ENCODE measurements around the gene MAPRE2. TPM values are rescaled to one million over a fixed set of nuclear protein-coding genes. Genes with fewer than 3 reads are reported as not detected.

Gene MAPRE2
- total RNA-seq, 1 experiment from 2014 or later = 9.1 TPM

DNA sequence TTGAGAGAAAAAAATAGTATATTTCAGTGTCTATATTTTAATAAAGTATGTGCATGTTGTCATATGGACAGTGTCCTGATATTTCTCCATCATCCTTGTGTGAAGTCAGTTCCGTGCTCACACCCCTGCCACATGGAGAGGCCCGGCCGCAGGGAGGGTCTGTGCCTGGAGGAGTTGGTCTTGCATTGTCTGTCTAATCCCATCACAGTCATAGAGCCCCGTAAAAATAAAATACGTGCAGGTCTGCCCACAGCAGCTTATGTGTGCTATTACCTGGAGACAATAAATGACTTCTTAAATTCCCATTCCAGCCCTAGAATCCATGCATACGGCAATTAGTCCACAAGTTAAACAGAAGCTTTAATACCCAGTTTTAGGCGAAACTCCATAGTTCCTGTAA is 20.1 kb downstream of the MAPRE2 start:
- H3K9me3 ChIP-seq (ENCODE audit: insufficient read depth, low read depth) = no peaks in the 10 kb centered on the region
- ChIA-PET CTCF (no interaction called here), POLR2A (ENCODE audit: unreplicated experiment) (no interaction called here)
- no peaks in the 10 kb centered on the region for H3K4me1 ChIP-seq (replicated peaks; ENCODE audit: insufficient read depth)
- no peak overlapping the region for H3K27ac ChIP-seq
- H3K4me2 ChIP-seq = no peak overlapping the region
- TF ChIP-seq, protein P1, sequence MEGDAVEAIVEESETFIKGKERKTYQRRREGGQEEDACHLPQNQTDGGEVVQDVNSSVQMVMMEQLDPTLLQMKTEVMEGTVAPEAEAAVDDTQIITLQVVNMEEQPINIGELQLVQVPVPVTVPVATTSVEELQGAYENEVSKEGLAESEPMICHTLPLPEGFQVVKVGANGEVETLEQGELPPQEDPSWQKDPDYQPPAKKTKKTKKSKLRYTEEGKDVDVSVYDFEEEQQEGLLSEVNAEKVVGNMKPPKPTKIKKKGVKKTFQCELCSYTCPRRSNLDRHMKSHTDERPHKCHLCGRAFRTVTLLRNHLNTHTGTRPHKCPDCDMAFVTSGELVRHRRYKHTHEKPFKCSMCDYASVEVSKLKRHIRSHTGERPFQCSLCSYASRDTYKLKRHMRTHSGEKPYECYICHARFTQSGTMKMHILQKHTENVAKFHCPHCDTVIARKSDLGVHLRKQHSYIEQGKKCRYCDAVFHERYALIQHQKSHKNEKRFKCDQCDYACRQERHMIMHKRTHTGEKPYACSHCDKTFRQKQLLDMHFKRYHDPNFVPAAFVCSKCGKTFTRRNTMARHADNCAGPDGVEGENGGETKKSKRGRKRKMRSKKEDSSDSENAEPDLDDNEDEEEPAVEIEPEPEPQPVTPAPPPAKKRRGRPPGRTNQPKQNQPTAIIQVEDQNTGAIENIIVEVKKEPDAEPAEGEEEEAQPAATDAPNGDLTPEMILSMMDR (conservative IDR thresholded peaks at IDR 0.05) = no peak
- TF ChIP-seq EZH2 (IDR thresholded peaks at IDR 0.05; ENCODE audit: low read depth) = no peak
- no peaks in the 10 kb centered on the region for H3K27me3 ChIP-seq (ENCODE audit: insufficient read depth, low read depth)
- H3F3A ChIP-seq (ENCODE audit: insufficient read depth, low read depth) = no peaks in the 10 kb centered on the region
- DNase-seq = no peak
- H3K36me3 ChIP-seq (ENCODE audit: low read depth) = no peaks in the 10 kb centered on the region
- no peaks in the 10 kb centered on the region for H3K79me2 ChIP-seq (ENCODE audit: low read depth)
- BruUV-seq (replicated peaks) = no TSS peak
- H3K9me2 ChIP-seq (ENCODE audit: insufficient read depth) = no peaks in the 10 kb centered on the region
- no peaks in the 10 kb centered on the region for H4K20me1 ChIP-seq (ENCODE audit: insufficient read depth)
- H3K4me3 ChIP-seq = no peak overlapping the region
- H2AFZ ChIP-seq = no peak overlapping the region
- intact Hi-C loops (cut with micrococcal nuclease; ENCODE audit: unreplicated experiment) = no loop called here

DNA sequence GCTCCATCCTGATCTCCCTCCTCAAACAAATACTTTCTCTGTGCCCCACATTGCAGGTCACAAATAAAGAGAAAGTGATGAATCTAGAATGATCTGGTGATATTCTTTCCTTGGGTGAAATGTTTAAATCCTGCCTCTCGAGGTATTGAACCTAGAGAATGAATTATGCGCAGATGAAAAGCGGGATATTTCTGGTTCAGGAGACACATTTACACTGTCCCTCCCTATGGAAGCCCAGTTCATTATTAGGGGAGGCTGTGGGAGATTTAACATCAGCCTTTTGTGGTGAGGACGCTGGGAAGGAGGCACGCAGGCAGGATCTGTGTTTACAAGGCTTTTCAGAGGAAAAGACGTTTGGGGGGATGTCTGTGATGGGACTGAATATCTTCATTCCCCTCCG is 20.6 kb downstream of the MAPRE2 start:
- no peak for TF ChIP-seq EZH2 (IDR thresholded peaks at IDR 0.05; ENCODE audit: low read depth)
- TF ChIP-seq, protein P1 (conservative IDR thresholded peaks at IDR 0.05) = no peak
- Histone ChIP-seq H3F3A (ENCODE audit: insufficient read depth, low read depth) (no peaks in the 10 kb centered on the region), H3K4me2 (no peak overlapping the region), H4K20me1 (ENCODE audit: insufficient read depth) (no peaks in the 10 kb centered on the region), H3K4me1 (replicated peaks; ENCODE audit: insufficient read depth) (no peaks in the 10 kb centered on the region), H2AFZ (no peak overlapping the region), H3K79me2 (ENCODE audit: low read depth) (no peaks in the 10 kb centered on the region), H3K9me3 (ENCODE audit: insufficient read depth, low read depth) (no peaks in the 10 kb centered on the region), H3K36me3 (ENCODE audit: low read depth) (no peaks in the 10 kb centered on the region), H3K27ac (no peak overlapping the region), H3K9me2 (ENCODE audit: insufficient read depth) (no peaks in the 10 kb centered on the region), H3K27me3 (ENCODE audit: insufficient read depth, low read depth) (no peaks in the 10 kb centered on the region), H3K4me3 (no peak overlapping the region)
- ChIA-PET POLR2A (ENCODE audit: unreplicated experiment) (no interaction called here), CTCF (no interaction called here)
- intact Hi-C loops (cut with micrococcal nuclease; ENCODE audit: unreplicated experiment) = no loop called here
- BruUV-seq (replicated peaks) = no TSS peak
- DNase-seq = no peak

DNA sequence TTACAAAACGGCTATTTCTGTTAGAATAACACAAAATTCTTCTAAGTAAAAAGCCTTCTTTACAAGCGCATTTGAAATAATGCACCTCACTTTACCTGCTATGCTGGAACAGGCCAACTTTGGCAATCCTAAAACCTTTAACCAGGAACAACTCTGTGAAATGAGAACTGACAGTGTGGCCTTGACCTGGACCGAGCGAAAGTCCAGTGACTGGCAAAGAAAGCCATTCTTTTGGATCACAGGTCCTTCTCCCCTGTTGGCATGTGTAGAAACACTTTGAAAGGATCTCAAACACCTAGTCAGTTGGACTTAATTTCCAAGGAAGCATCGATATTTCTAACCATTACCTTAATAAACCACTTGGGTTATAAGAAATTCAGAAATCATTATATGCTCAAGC is 21.2 kb downstream of the MAPRE2 start:
- Histone ChIP-seq H3K4me3 (no peak overlapping the region), H3K9me2 (ENCODE audit: insufficient read depth) (no peaks in the 10 kb centered on the region), H3K9me3 (ENCODE audit: insufficient read depth, low read depth) (no peaks in the 10 kb centered on the region), H3K4me1 (replicated peaks; ENCODE audit: insufficient read depth) (no peaks in the 10 kb centered on the region), H2AFZ (no peak overlapping the region), H4K20me1 (ENCODE audit: insufficient read depth) (no peaks in the 10 kb centered on the region), H3K27me3 (ENCODE audit: insufficient read depth, low read depth) (no peaks in the 10 kb centered on the region), H3F3A (ENCODE audit: insufficient read depth, low read depth) (no peaks in the 10 kb centered on the region), H3K27ac (no peak overlapping the region), H3K36me3 (ENCODE audit: low read depth) (no peaks in the 10 kb centered on the region), H3K79me2 (ENCODE audit: low read depth) (no peaks in the 10 kb centered on the region), H3K4me2 (no peak overlapping the region)
- ChIA-PET POLR2A (ENCODE audit: unreplicated experiment) (no interaction called here), CTCF (no interaction called here)
- BruUV-seq (replicated peaks) = no TSS peak
- TF ChIP-seq, protein P1 (conservative IDR thresholded peaks at IDR 0.05) = no peak
- no peak for TF ChIP-seq EZH2 (IDR thresholded peaks at IDR 0.05; ENCODE audit: low read depth)
- DNase-seq = no peak
- intact Hi-C loops (cut with micrococcal nuclease; ENCODE audit: unreplicated experiment) = no loop called here

Data from PC-9 (cell line).